A673 (cell line): ENCODE results near the gene RNF149. TPM values are rescaled to one million over a fixed set of nuclear protein-coding genes. Genes with fewer than 3 reads are reported as not detected.
"Not testable (repeated sequence)": the region's sequence is repeated elsewhere in the genome, so short reads cannot be mapped to it uniquely, and the experiment has no call there.

Experiments used
- BruUV-seq: library from RNA; stranded (reverse); fragments of 400-500 nt; replicated peaks from 2 replicates; lab custom pipeline; 2021; lab: Mats Ljungman, UMichigan
- CTCF ChIA-PET: fragments of 300-600 bp; sonication (Branson Sonifier 250); formaldehyde crosslinking; loops from one replicate; lab custom pipeline; 2022; ENCODE audit warnings: antibody characterized with exemption; lab: Charles Lee
- POLR2A ChIA-PET: fragments of 300-600 bp; sonication (Branson Sonifier 250); formaldehyde crosslinking; loops from one replicate; lab custom pipeline; 2022; ENCODE audit warnings: antibody characterized with exemption; ENCODE audit not compliant: low non-redundant PET; lab: Charles Lee
- DNase-seq: peaks from one replicate; pipeline ENCODE4 v3.0.0-alpha.2; 2015; ENCODE audit warnings: low spot score
- H3K27ac ChIP-seq: fragments of 200-600 bp; sonication (generic); 2 replicates; pipeline ENCODE4 v1.5.1; 2016; ENCODE audit warnings: mixed run types, low read depth, mild to moderate bottlenecking, mixed read lengths, antibody characterized with exemption, low read length; ENCODE audit not compliant: poor library complexity, severe bottlenecking
- H3K27me3 ChIP-seq: fragments of 200-600 bp; sonication (generic); replicated peaks from 2 replicates; pipeline ENCODE4 v1.6.1; 2017; ENCODE audit warnings: mixed run types, low read depth, mild to moderate bottlenecking, mixed read lengths, antibody characterized with exemption, low read length; ENCODE audit not compliant: insufficient read depth, poor library complexity
- H3K36me3 ChIP-seq: fragments of 200-600 bp; sonication (generic); 2 replicates; pipeline ENCODE4 v1.6.1; 2016; ENCODE audit warnings: mixed run types, mild to moderate bottlenecking, mixed read lengths, antibody characterized with exemption, low read length; ENCODE audit not compliant: insufficient read depth, poor library complexity, severe bottlenecking
- H3K4me1 ChIP-seq: fragments of 200-600 bp; sonication (generic); 2 replicates; pipeline ENCODE4 v1.6.1; 2017; ENCODE audit warnings: mixed run types, mild to moderate bottlenecking, mixed read lengths, antibody characterized with exemption, low read length; ENCODE audit not compliant: insufficient read depth, poor library complexity, severe bottlenecking
- H3K4me3 ChIP-seq: fragments of 200-600 bp; sonication (generic); 2 replicates; pipeline ENCODE4 v1.5.1; 2016; ENCODE audit warnings: low read depth, mixed run types, mild to moderate bottlenecking, mixed read lengths, low read length; ENCODE audit not compliant: poor library complexity, severe bottlenecking
- H3K9me3 ChIP-seq: fragments of 200-600 bp; sonication (generic); 2 replicates; pipeline ENCODE4 v1.6.1; 2016; ENCODE audit warnings: mixed run types, low read depth, mild to moderate bottlenecking, mixed read lengths, antibody characterized with exemption, low read length; ENCODE audit not compliant: poor library complexity, severe bottlenecking
- CTCF ChIP-seq: fragments of 300-800, 200-600 bp; sonication (generic); conservative IDR thresholded peaks from 2 replicates; pipeline ENCODE4 v1.5.1; 2017; ENCODE audit warnings: low read depth, mild to moderate bottlenecking, antibody characterized with exemption, low read length, moderate library complexity, mixed read lengths
- EZH2 ChIP-seq: fragments of 200-600 bp; sonication (generic); IDR thresholded peaks from 2 replicates; pipeline ENCODE4 v1.6.1; 2017; ENCODE audit warnings: borderline replicate concordance, low read depth, mild to moderate bottlenecking, mixed read lengths, antibody characterized with exemption, low read length; ENCODE audit not compliant: poor library complexity, severe bottlenecking
- intact Hi-C: fragments of 100-400 bp; cut with micrococcal nuclease; formaldehyde crosslinking; loops from one replicate; pipeline ENCODE4 v1.10.0; 2022; ENCODE audit not compliant: unreplicated experiment
- total RNA-seq: library from RNA; stranded (reverse); gene quantifications from 2 replicates; pipeline ENCODE4 v1.2.3, GENCODE V29; 2021

The RNF149 gene
- total RNA-seq, 1 experiment from 2014 or later, result 26.8 TPM

- H3K4me3 ChIP-seq, result no peak overlapping the region
- BruUV-seq, result no TSS peak
- intact Hi-C loops, result no loop called here
- H3K9me3 ChIP-seq, result peaks cover 10% of the 10 kb centered on the region
- H3K27me3 ChIP-seq, result no peaks in the 10 kb centered on the region
- H3K4me1 ChIP-seq, result no peaks in the 10 kb centered on the region
- POLR2A ChIA-PET, result no interaction called here
- no peak for TF ChIP-seq EZH2
- no peak for TF ChIP-seq CTCF
- CTCF ChIA-PET, result interaction anchor here (2.8 kb wide), 1 partner anchor 14 kb away, joined by 9 read pairs; no protein-coding TSS in a partner anchor
- peak; percentile 32 for DNase-seq
- H3K27ac ChIP-seq, result no peak overlapping the region
- H3K36me3 ChIP-seq, result no peaks in the 10 kb centered on the region
Observed at GRCh38 chr2:101328474-101329007, 20.0 kb upstream of the RNF149 start.

DNA sequence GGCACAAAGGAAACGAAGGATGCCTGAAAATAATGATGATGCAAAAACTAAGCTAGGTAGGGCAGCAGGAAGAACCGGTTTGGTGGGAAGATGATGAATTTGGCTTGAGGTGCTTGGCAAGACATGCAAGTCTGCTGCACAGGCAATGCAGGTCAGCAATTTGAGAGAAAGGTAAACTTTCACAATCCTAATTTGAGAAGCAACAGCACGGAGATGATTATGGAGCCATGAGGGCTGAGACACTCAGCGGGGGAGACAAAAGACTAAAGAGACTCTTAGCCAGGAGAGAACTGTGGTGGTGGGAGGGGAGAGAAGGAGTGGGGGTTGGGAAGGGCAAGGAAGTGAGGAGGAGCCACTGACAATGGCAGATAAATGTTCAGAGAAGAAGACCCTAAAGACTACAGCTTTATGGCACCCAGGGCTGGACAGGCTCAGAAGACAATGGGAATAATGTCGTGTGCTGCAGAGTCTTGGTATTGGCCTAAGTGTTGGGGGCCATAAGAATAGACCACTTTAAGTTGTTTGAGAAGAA lies 19.4 kb upstream of the RNF149 start:
- H3K27ac ChIP-seq, result no peak overlapping the region
- intact Hi-C loops, result no loop called here
- H3K27me3 ChIP-seq, result no peaks in the 10 kb centered on the region
- no peaks in the 10 kb centered on the region for H3K4me1 ChIP-seq
- TF ChIP-seq CTCF (no peak), EZH2 (no peak)
- no TSS peak for BruUV-seq
- DNase-seq, result no peak
- H3K36me3 ChIP-seq, result no peaks in the 10 kb centered on the region
- ChIA-PET POLR2A (no interaction called here), CTCF (interaction anchor here (2.8 kb wide), 1 partner anchor 14 kb away, joined by 9 read pairs; no protein-coding TSS in a partner anchor)
- peaks cover 10% of the 10 kb centered on the region for H3K9me3 ChIP-seq
- no peak overlapping the region for H3K4me3 ChIP-seq

DNA sequence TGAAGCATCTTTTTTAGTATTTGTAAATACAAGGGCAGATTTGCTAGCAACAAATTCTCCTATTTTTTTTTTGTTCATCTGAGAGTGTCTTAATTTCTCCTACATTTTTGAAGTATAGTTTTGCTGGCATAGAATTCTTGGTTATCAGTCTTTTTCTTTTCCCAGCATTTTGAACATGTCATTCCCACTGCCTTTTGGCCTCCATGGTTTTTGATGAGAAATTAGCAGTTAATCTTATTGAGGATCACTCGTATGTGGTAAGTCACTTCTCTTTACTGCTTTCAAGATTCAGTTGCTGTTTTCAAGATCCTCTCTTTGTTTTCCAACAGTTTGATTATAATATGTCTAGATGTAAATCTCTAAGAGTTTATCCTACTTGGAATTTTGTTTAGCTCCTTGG lies 16.9 kb upstream of the RNF149 start:
- POLR2A ChIA-PET, result no interaction called here
- intact Hi-C loops, result no loop called here

GRCh38 chr2:101316568-101316967 lies 8.1 kb upstream of the RNF149 start:
- H3K27me3 ChIP-seq, BruUV-seq, DNase-seq, H3K4me1 ChIP-seq, H3K27ac ChIP-seq, CTCF ChIA-PET, H3K9me3 ChIP-seq, H3K4me3 ChIP-seq, POLR2A ChIA-PET, H3K36me3 ChIP-seq, intact Hi-C loops: not testable (repeated sequence)

More for the DNA sequence above, 16.9 kb upstream of the RNF149 start:
- no peak for DNase-seq
- H3K9me3 ChIP-seq, result peaks cover 10% of the 10 kb centered on the region
- no peaks in the 10 kb centered on the region for H3K4me1 ChIP-seq
- no peak overlapping the region for H3K27ac ChIP-seq
- H3K36me3 ChIP-seq, result no peaks in the 10 kb centered on the region
- no peaks in the 10 kb centered on the region for H3K27me3 ChIP-seq
- BruUV-seq, result no TSS peak
- TF ChIP-seq EZH2, result no peak
- no peak for TF ChIP-seq CTCF
- CTCF ChIA-PET, result no interaction called here
- no peak overlapping the region for H3K4me3 ChIP-seq
